H1 (cell line): ENCODE results near the gene PTPRD. TPM values are rescaled to one million over a fixed set of nuclear protein-coding genes. Genes with fewer than 3 reads are reported as not detected.

ENCODE experiments used
- ASH2L ChIP-seq: fragments of 200-600, 300-600 bp; sonication (generic); IDR thresholded peaks from one replicate; pipeline ENCODE4 v1.7.1; 2017; ENCODE audit warnings: low read length
- polyA plus RNA-seq, 7 experiments: library from polyadenylated mRNA; depleted of rRNA in 3 of 7; stranded (reverse) in 5 of 7; unstranded in 2 of 7; fragments of >200 nt in 5 of 7; fragments of 200-250 nt in 2 of 7; gene quantifications; 1 replicate in 5 of 7; 2 replicates in 1 of 7; 4 replicates in 1 of 7; pipeline versions ENCODE4 v1.2.1 to v1.2.3, GENCODE V29; 2011 to 2013; ENCODE audit warnings: missing spikeins in 2 of 7, mixed read lengths in 2 of 7
- total RNA-seq: library from RNA; stranded (reverse); fragmentation: NEBNext Ultra II Directional; extraction: Animal tissue kit (Norgen Biotek cat#: 25700); gene quantifications from 2 replicates; pipeline ENCODE4 v1.2.1, GENCODE V29; 2021

Gene PTPRD
- total and polyA plus RNA-seq, 2 of the 8 experiments (the other 6 are each of a cell fraction or from before 2014, with no cell fraction given) = 17.2 to 77.0 TPM

- no peak for TF ChIP-seq ASH2L
These were observed 808.7 kb downstream of the PTPRD start (continued) for GRCh38 chr9:9804109-9804508.
